ENCODE data around the gene CLEC2A. TPM values are rescaled to one million over a fixed set of nuclear protein-coding genes. Genes with fewer than 3 reads are reported as not detected.

The CLEC2A gene
- total and polyA plus RNA-seq, 2 donors (not counting 3 experiments of a cell fraction or from before 2014, with no cell fraction given) = not detected

DNA sequence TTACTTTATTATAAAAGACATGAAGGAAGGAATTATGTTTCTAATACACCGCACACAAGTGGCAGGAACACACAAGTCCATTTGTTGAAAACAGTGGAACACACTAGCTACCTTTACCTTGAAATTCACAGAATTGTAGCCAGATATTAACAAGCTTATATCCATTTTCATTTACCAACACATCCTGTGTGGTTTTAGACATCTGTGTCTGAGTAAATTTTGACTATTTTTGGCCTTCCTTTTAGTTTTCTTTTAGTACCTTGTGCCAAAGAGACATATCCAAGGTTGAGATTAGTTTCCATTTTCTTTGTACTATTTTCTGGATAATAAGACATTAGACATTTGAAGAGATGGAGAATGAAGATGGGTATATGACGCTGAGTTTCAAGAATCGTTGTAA, 50.9 kb downstream of the CLEC2A start, which contains the start of gene KLRF2:
TSS of gene KLRF2 (plus strand) at position 244 of the 400 bp plus-strand sequence. CDS start at position 351, 107 bp downstream.
- Histone ChIP-seq H3K9ac (replicated peaks; ENCODE audit: extremely low read depth, insufficient read depth, low read length) (no peak within 1 kb of the TSS), H3K79me2 (ENCODE audit: control insufficient read depth, insufficient read depth, low read length) (no peaks in the 10 kb centered on the region), H3K27ac (ENCODE audit: insufficient read depth, low read depth, low read length) (no peak within 1 kb of the TSS), H3K27me3 (ENCODE audit: control insufficient read depth in 2 of 2, insufficient read depth in 2 of 2, low read length in 2 of 2) (no peaks in the 10 kb centered on the region), H3K9me3 (replicated peaks; ENCODE audit: control insufficient read depth, insufficient read depth, low read length) (no peaks in the 10 kb centered on the region), H3K36me3 (ENCODE audit: control insufficient read depth in 2 of 2, extremely low read depth in 1 of 2, insufficient read depth in 2 of 2, low read length in 2 of 2) (no peaks in the 10 kb centered on the region), H3K4me1 (ENCODE audit: control insufficient read depth, extremely low read depth, insufficient read depth, low read length) (no peaks in the 10 kb centered on the region), H3K4me2 (ENCODE audit: insufficient read depth, low read length) (no peak within 1 kb of the TSS), H4K20me1 (replicated peaks; ENCODE audit: control insufficient read depth, extremely low read depth, insufficient read depth, low read length) (no peaks in the 10 kb centered on the region), H2AFZ (ENCODE audit: low read depth, low read length) (no peak within 1 kb of the TSS), H3K4me3 (replicated peaks in 1 of 3; ENCODE audit: insufficient read depth in 1 of 3, low read depth in 1 of 3, low read length in 3 of 3) (no peak within 1 kb of the TSS), H3K9me1 (replicated peaks; ENCODE audit: control insufficient read depth, extremely low read depth, insufficient read depth, low read length) (no peaks in the 10 kb centered on the region)
- BruUV-seq (replicated peaks) = no TSS peak
- TF ChIP-seq GATA2 (IDR thresholded peaks at IDR 0.05; ENCODE audit: insufficient read depth, insufficient read length, low read depth, low read length) (no peak), JUN (IDR thresholded peaks at IDR 0.05; ENCODE audit: borderline replicate concordance, insufficient read depth, insufficient read length, low read depth) (no peak), MYC (IDR thresholded peaks at IDR 0.05; ENCODE audit: low read depth, low read length) (no peak), EZH2 (IDR thresholded peaks at IDR 0.05; ENCODE audit: borderline replicate concordance, low read depth, low read length, severe bottlenecking) (no peak), POLR2A (IDR thresholded peaks at IDR 0.05; ENCODE audit: low read depth, low read length) (no peak), MAX (IDR thresholded peaks at IDR 0.05; ENCODE audit: insufficient read depth, insufficient read length) (no peak), POLR2AphosphoS5 (IDR thresholded peaks at IDR 0.05; ENCODE audit: insufficient read depth, low read depth, low read length) (no peak), FOS (IDR thresholded peaks at IDR 0.05; ENCODE audit: borderline replicate concordance, insufficient read depth, low read length) (no peak)
- TF ChIP-seq, protein P1, sequence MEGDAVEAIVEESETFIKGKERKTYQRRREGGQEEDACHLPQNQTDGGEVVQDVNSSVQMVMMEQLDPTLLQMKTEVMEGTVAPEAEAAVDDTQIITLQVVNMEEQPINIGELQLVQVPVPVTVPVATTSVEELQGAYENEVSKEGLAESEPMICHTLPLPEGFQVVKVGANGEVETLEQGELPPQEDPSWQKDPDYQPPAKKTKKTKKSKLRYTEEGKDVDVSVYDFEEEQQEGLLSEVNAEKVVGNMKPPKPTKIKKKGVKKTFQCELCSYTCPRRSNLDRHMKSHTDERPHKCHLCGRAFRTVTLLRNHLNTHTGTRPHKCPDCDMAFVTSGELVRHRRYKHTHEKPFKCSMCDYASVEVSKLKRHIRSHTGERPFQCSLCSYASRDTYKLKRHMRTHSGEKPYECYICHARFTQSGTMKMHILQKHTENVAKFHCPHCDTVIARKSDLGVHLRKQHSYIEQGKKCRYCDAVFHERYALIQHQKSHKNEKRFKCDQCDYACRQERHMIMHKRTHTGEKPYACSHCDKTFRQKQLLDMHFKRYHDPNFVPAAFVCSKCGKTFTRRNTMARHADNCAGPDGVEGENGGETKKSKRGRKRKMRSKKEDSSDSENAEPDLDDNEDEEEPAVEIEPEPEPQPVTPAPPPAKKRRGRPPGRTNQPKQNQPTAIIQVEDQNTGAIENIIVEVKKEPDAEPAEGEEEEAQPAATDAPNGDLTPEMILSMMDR (IDR thresholded peaks at IDR 0.05; ENCODE audit: extremely low read depth in 1 of 2, insufficient read depth in 1 of 2, low read depth in 1 of 2, low read length in 2 of 2) = no peak
- intact Hi-C loops (cut with micrococcal nuclease) (no loop called here), dilution Hi-C loops (cut with MboI; ENCODE audit: extremely low pct_ligation_motif_present, low sequenced_read_pairs) (no loop called here)
- no peak for FAIRE-seq
- DNase-seq (ENCODE audit: low read depth, low spot score) = no peak
- ChIA-PET POLR2A (no interaction called here), CTCF (no interaction called here)
